Stimulated activated CD8-positive, alpha-beta memory T cell treated with anti-CD3 and anti-CD28 coated beads, Interleukin-12 subunit alpha, Interleukin-12 subunit beta, amount 100 ng/mL, for 24 hours (primary cell): ENCODE data around the gene NOP16.
"Not testable (repeated sequence)": the region's sequence is repeated elsewhere in the genome, so short reads cannot be mapped to it uniquely, and the experiment has no call there.

ENCODE experiments used
- DNase-seq: peaks from one replicate; pipeline ENCODE4 v3.0.0-alpha.2; 2020; ENCODE audit errors: extremely low read depth

Gene NOP16

DNA sequence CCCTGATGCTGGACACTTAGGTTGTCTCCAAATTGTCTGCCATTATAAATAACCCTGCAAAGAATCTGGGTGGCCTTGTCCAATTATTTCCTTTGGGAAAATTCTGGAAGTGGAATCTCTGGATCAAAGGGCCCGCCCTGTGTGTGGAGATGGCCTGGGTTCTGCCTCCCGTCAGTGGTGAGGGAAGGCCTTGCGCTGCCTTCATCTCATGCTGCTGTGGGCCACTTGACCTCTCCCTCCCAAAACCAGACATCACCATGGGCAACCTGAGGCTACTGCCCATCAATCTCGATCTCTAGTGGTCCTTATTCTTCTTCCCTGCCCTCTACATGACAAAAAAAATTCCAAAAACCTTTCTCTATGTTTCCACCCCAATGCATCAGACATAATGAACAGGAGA is 21.4 kb upstream of the NOP16 start:
- no peak for DNase-seq

DNA sequence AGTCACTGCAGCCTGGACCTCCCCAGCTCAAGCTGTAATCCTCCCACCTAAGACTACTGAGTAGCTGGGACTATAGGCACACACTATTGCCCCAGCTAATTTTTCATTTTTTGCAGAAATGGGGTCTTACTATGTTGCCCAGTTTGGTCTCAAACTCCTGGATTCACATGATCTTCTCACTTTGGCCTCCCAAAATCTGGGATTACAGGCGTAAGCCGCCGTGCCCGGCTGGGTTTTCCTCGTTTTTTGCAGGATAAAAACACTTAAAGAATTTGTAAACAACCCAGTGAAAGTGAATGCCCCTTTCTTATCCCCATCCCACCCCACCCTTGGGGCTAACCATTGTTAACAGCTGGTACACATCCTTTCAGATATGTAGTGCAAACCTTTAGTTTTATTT is 20.2 kb upstream of the NOP16 start:
- no peak for DNase-seq

GRCh38 chr5:176408252-176408573 is 19.8 kb upstream of the NOP16 start:
- not testable (repeated sequence) for DNase-seq

GRCh38 chr5:176407456-176408251 is 19.3 kb upstream of the NOP16 start:
- DNase-seq: no peak

- DNase-seq: no peak
These were observed 18.1 kb upstream of the NOP16 start for GRCh38 chr5:176406436-176407052.

DNA sequence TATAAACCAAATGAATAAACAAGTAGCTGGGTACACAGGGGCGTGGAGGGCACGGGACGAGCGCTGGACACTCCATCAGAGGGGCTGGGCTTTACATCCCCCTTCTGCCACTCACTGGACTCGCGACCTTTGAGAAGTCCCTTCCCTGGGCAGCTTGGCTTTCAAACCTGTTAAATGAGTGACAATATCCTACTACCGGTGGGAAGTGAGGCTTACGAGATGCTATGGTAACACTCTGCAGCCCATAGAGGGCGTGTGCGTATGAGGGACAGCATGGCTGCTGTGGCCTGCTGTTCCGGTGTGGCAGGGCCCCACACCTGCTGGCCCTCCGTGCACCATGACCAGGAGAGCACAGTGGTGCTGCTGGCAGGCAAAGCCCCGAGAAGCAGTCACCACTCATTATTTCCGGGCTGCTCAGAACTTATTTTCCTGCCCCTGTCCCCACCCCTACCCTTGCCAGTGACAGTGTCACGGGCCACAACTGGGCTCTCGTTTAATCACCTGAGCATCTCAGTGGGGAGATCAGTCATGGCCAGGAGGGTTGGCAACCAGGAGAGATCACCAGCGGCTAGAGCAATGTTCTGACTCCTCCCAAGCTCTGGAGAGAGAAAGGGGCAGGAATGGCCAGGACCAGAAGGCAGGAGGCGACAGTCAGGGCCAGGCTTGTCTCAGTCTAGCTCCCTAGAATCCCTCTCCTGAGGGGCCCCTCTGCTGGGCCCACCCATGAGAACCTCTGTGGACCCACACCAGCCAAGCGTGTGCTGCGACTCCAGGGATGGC is 17.4 kb upstream of the NOP16 start:
- DNase-seq: no peak

DNA sequence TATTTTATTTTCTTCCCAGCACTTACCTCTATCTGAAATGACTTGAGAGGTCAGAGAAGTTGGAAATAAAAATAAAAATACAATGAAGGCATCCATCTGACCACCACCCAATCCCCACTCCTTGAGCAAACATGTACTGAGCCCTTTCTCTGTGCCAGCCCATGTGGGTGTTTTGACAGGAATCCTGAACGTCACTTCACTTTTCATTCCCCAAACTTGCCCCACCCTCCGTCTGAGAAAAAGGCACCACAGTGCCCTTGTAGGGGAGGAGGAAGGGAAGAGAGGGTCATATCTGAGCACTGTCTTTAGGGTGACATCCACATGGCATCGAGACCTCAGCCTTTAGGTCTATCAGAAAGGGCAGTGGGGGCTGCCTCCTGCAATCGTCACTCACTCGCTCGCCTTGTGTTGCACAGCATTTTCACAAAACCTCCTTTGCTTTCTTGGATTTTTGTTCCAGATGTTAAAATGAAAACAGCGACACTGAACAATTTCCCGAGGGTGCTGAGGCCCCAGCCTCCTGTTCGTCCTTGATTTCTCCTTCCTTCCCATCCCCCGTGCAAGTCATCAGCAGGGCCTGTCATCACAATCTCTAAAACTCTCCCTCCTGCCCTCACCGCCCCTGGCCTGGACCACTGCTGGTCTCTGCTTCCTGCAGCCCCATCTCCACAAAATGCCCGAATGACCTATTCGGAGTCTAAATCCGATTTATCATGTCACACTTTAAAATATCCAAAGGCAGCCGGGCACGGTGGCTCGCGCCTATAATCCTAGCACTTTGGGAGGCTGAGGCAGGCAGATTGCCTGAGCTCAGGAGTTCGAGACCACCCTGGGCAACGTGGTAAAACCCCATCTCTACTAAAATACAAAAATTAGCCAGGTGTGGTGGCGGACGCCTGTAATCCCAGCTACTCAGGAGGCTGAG is 13.1 kb upstream of the NOP16 start:
- DNase-seq: no peak

- DNase-seq: no peak
These were observed 12.2 kb upstream of the NOP16 start for GRCh38 chr5:176400382-176401156.

- DNase-seq: no peak
These were observed 9.5 kb upstream of the NOP16 start for GRCh38 chr5:176397736-176398420.

- DNase-seq: no peak
These were observed 7.9 kb upstream of the NOP16 start for GRCh38 chr5:176396330-176396729.

- DNase-seq: no peak
These were observed 6.7 kb upstream of the NOP16 start for GRCh38 chr5:176394881-176395675.

DNA sequence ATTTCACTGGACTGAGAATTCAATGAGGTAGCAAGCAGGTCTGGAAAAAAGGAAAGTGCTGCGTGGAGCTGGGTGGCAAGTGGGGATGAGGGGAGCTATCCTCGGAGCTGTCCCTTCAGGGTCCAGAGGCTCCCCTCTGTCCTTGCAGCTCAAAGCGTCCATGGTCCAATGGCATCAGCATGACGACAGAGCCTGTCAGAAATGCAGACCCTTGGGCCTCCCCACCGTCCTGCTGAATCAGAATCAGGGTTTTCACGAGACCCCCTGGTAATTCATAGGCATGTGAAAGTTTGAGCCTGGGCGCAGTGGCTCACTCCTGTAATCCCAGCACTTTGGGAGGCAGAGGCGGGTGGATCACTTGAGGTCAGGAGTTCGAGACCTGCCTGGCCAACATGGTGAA is 5.7 kb upstream of the NOP16 start:
- no peak for DNase-seq

- DNase-seq: no peak
These were observed 4.1 kb upstream of the NOP16 start for GRCh38 chr5:176392526-176392925.

DNA sequence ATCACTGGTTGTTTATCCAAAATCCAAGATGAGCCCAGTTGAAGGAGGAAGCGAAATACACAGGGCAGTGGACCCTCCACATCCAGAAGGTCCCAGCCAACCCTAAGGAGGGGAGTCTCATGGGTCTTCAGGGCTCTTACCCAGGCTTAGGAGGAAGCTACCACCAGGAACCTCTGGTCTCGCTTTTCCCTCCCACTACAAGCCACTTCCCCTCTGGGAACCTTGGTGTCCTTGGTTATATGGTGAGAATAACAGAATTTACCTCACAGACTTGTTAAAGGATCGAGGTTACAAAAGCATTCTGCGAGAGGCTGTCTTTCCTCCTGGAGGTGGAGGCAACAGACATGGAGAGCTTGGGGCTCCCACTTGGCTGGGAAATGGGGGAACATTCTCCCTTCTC is 3.6 kb upstream of the NOP16 start:
- DNase-seq: no peak

DNA sequence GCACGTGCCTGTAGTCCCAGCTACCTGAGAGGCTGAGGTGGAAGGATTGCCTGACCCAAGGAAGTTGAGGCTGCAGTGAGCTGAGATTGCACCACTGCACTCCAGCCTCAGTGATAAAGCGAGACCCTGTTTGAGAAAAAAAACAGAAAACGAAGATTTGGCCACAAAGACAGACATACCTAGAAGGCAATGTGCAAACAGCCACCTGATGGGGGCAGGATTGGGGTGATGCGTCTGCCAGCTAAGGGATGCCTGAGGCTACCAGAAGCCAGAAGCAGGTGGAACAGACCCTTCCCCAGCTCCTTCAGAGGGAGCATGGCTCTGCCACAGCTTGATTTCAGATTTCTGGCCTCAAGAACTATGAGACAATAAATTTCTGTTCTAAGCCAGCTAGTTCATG is 3.1 kb upstream of the NOP16 start:
- DNase-seq: no peak

DNA sequence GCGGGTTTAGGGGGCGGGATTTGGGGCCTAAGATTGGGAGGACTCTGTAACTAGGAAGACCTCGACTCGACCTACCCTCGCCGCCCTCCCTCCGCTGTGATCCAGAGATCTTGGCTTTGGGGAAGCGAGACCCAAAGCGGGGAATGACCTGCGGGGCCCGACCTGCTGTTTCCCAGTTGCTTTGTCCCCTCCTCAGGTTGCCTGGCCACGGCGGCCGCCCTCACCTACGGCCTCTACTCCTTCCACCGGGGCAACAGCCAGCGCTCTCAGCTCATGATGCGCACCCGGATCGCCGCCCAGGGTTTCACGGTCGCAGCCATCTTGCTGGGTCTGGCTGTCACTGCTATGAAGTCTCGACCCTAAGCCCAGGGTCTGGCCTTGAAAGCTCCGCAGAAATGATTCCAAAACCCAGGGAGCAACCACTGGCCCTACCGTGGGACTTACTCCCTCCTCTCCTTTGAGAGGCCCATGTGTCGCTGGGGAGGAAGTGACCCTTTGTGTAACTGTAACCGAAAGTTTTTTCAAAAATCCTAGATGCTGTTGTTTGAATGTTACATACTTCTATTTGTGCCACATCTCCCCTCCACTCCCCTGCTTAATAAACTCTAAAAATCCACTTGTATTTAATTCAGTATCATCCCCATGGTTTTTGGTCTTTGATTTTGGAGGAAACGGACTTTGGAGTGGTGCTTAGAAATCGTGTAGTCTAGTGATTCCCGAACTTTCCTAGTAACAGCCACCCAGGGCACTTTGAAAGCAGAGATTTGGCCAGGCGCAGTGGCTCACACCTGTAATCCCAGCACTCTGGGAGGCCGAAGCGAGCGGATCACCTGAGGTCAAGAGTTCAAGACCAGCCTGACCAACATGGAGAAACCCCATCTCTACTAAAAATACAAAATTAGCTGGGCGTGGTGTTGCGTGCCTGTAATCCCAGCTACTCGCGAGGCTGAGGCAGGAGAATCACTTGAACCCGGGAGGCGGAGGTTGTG is 1.0 kb upstream of the NOP16 start:
- DNase-seq: no peak

GRCh38 chr5:176388003-176388443 is 375 bp downstream of the NOP16 start:
- no peak for DNase-seq

GRCh38 chr5:176387384-176387925 is 943 bp downstream of the NOP16 start:
- DNase-seq: no peak
